Adipose tissue (tissue), 3 donors: ENCODE results near the gene ENTPD8. TPM values are rescaled to one million over a fixed set of nuclear protein-coding genes. Genes with fewer than 3 reads are reported as not detected.
"Not testable (repeated sequence)": the region's sequence is repeated elsewhere in the genome, so short reads cannot be mapped to it uniquely, and the experiment has no call there.

Experiments
- H3K27ac ChIP-seq: one replicate; pipeline ENCODE4 v1.5.1; 2013; ENCODE audit warnings: low read depth, low read length
- WGBS, 3 donors: extraction: QIAGEN DNeasy Blood & Tissue Kit; methylation state at CpG; one replicate each; pipeline ENCODE4 v1.1.7; 2013; 5-methylcytosine and 5-hydroxymethylcytosine counted together
- polyA plus RNA-seq, 3 donors: library from polyadenylated mRNA; stranded (reverse); fragments of 200-250 nt; gene quantifications; one replicate each; pipeline ENCODE4 v1.2.3, GENCODE V29; 2013
- donor health status: healthy with polysubstance abuse.
- donor health status: Bipolar disorder and iron deficiency.
- donor health status: healthy.

Gene ENTPD8
- polyA plus RNA-seq, 3 donors = 0.66 to 1.1 TPM; not detected in 1

GRCh38 chr9:137393176-137394150 is 47.7 kb downstream of the ENTPD8 start:
- WGBS, 3 donors = 90 to 97% (median 94%) methylated on average over 27 to 28 of the region's 28 CpGs
- no peak overlapping the region for H3K27ac ChIP-seq

- WGBS, 3 donors = 97 to 98% (median 97%) methylated on average over 22 to 23 of the region's 23 CpGs
- no peak overlapping the region for H3K27ac ChIP-seq
These were observed 48.7 kb downstream of the ENTPD8 start for GRCh38 chr9:137392232-137393007.

DNA sequence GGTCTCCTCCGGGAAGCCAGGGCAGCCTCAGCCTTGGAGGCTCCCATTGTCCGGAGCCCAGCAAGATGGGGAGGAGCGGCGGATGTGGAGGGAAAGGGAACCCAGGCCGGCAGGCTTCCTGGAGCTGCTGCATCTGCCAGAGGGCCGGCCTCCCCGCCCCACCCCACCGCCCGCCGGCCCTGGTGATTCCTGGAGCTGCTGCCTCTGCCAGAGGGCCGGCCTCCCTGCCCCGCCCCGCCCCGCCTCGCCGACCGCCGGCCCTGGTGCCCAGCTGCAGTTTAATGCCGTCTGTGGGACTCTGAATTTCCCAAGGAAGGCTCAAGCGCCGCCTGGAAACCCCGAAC is 49.8 kb downstream of the ENTPD8 start:
- no peak overlapping the region for H3K27ac ChIP-seq
- WGBS, 3 donors = 64 to 73% (median 73%) methylated on average over 20 to 22 of the region's 22 CpGs

DNA sequence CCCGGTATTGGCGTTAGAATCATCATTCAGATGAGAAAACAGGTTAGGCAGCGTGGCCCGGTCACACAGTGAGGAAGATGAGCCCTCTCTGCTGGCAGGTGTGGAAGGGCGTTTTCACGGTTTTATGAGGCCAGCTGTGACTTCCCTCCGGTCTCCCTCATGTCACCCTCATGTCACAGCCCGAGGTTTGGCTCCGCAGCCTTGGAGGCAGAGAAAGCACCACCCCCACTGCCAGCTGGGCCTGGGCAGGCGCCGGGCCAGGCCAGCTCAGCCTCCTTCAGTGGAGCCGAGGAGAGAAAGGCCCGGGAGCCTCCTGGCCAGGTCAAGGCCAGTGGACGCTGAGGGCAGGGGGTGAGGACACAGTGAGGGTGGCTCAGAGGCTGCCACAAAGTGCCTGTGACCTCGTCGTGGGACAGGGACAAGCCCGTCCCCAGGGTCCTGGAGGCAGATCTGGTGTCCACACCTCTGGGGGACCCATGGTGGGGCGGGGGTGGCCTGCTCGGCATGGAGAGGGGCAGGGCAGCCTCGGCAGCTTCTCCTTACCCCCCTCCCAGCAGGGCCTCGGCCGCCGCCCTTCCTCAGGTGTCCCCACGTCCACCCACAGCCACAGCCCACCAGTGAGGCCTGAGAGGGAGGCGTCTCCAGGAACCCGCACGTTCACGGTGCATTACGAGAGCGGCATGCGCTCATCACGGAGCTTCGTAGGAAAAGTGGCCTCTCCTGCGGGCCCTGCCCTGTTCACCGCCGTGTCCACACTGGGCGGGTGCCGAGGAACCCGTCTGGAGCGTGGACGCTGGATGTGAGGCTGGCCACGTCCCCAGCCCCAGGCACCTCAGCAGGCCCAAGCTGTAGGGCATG is 50.4 kb downstream of the ENTPD8 start:
- WGBS, 3 donors = 66 to 77% (median 74%) methylated on average over 36 to 42 of the region's 42 CpGs
- no peak overlapping the region for H3K27ac ChIP-seq

GRCh38 chr9:137389428-137389746 is 51.8 kb downstream of the ENTPD8 start:
- 92 to 96% (median 93%) methylated on average over 13 of the region's 13 CpGs for WGBS, 3 donors
- no peak overlapping the region for H3K27ac ChIP-seq

GRCh38 chr9:137388589-137389427 is 52.3 kb downstream of the ENTPD8 start:
- WGBS, 3 donors = 87 to 90% (median 90%) methylated on average over 45 to 47 of the region's 47 CpGs
- no peak overlapping the region for H3K27ac ChIP-seq

- 71 to 79% (median 77%) methylated on average over 26 of the region's 26 CpGs for WGBS, 3 donors
- H3K27ac ChIP-seq = no peak overlapping the region
These were observed 53.1 kb downstream of the ENTPD8 start for GRCh38 chr9:137387891-137388560.

GRCh38 chr9:137387114-137387890 is 53.9 kb downstream of the ENTPD8 start:
- WGBS, 3 donors = 47 to 78% (median 53%) methylated on average over 32 to 34 of the region's 34 CpGs
- no peak overlapping the region for H3K27ac ChIP-seq

GRCh38 chr9:137386507-137387113 is 54.5 kb downstream of the ENTPD8 start:
- WGBS, 3 donors = 74 to 85% (median 78%) methylated on average over 12 of the region's 12 CpGs

DNA sequence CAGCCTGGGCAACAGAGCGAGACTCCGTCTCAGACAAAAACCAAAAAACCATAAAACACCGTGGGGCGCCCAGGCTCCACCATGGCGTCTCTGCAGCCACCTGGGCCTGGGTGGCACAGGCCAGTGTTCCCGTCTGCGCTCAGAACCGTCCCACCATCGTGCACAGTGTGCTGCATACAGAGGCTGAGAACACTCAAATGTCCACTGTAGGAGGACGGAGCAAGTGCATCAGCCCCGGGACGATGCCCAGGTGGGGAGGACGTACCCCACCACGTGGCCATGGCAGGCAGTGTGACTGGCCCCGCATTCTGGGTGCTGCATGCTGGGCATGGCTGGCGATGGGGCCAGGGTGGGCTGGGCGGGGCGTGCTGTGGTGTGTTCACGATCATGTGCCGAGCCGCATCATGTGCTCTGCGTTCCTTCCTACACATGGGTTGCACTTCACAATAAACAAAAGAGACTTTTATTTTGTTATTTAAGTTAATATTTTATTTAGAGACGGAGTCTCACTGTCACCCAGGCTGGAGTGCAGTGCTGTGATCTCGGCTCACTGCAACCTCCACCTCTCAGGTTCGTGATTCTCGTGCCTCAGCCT is 56.0 kb downstream of the ENTPD8 start:
- 92 to 95% (median 94%) methylated on average over 26 of the region's 26 CpGs for WGBS, 3 donors
- H3K27ac ChIP-seq = no peak overlapping the region

More at GRCh38 chr9:137386507-137387113, 54.5 kb downstream of the ENTPD8 start:
- H3K27ac ChIP-seq = not testable (repeated sequence)

Other genes starting within 250 kb of the ENTPD8 start
- 10 to 100 TPM in 1 of 3 donors, 1 to 10 TPM in 2; 4.3 to 67.8 (median 4.5) TPM for gene TPRN, start 240.6 kb downstream of the ENTPD8 start, polyA plus RNA-seq
- 10 to 100 TPM; 16.8 to 23.5 (median 22.8) TPM for gene TMEM203, start 235.7 kb downstream of the ENTPD8 start, polyA plus RNA-seq
- 1 to 10 TPM; 4.9 to 8.4 (median 8.2) TPM for gene NDOR1, start 235.7 kb downstream of the ENTPD8 start, polyA plus RNA-seq
- 1 to 10 TPM; 2.8 to 4.0 (median 3.5) TPM for gene RNF208, start 219.1 kb downstream of the ENTPD8 start, polyA plus RNA-seq
- under 1 TPM in 2 of 3 donors, not detected in 1; 0.20 to 0.88 TPM for gene CYSRT1, start 216.2 kb downstream of the ENTPD8 start, polyA plus RNA-seq
- under 1 TPM in 1 of 3 donors, not detected in 2; 0.18 TPM for gene RNF224, start 213.9 kb downstream of the ENTPD8 start, polyA plus RNA-seq
- gene SLC34A3, start 210.5 kb downstream of the ENTPD8 start, polyA plus RNA-seq = under 1 TPM in 2 of 3 donors, not detected in 1; 0.04 to 0.06 TPM
- gene TUBB4B, start 200.1 kb downstream of the ENTPD8 start, polyA plus RNA-seq = 100 to 1,000 TPM in 2 of 3 donors, 10 to 100 TPM in 1; 88.8 to 317 (median 145) TPM
- under 1 TPM in 1 of 3 donors, not detected in 2; 0.16 TPM for gene STPG3, start 190.1 kb downstream of the ENTPD8 start, polyA plus RNA-seq
- gene NELFB, start 186.0 kb downstream of the ENTPD8 start, polyA plus RNA-seq = 10 to 100 TPM; 36.1 to 38.9 (median 37.9) TPM
- gene TOR4A, start 163.6 kb downstream of the ENTPD8 start, polyA plus RNA-seq = 1 to 10 TPM; 2.1 to 5.8 (median 5.5) TPM
- gene NRARP, start 139.1 kb downstream of the ENTPD8 start, polyA plus RNA-seq = 1 to 10 TPM; 2.3 to 5.9 (median 3.8) TPM
- gene EXD3, start 18.2 kb downstream of the ENTPD8 start, polyA plus RNA-seq = 10 to 100 TPM in 2 of 3 donors, 1 to 10 TPM in 1; 7.6 to 38.5 (median 14.0) TPM
- 1 to 10 TPM; 2.0 to 6.8 (median 3.1) TPM for gene NOXA1, start 18.0 kb downstream of the ENTPD8 start, polyA plus RNA-seq
- gene NSMF, start 18.0 kb upstream of the ENTPD8 start, polyA plus RNA-seq = 10 to 100 TPM; 38.2 to 39.5 (median 39.4) TPM
- gene PNPLA7, start 109.0 kb upstream of the ENTPD8 start, polyA plus RNA-seq = 10 to 100 TPM in 2 of 3 donors, 1 to 10 TPM in 1; 6.8 to 23.4 (median 22.3) TPM
- 100 to 1,000 TPM in 1 of 3 donors, 10 to 100 TPM in 2; 37.2 to 155 (median 68.7) TPM for gene MRPL41, start 110.5 kb upstream of the ENTPD8 start, polyA plus RNA-seq
- 10 to 100 TPM; 12.8 to 33.4 (median 19.2) TPM for gene DPH7, start 137.6 kb upstream of the ENTPD8 start, polyA plus RNA-seq
- 10 to 100 TPM in 2 of 3 donors, 1 to 10 TPM in 1; 7.6 to 13.7 (median 12.9) TPM for gene ZMYND19, start 149.2 kb upstream of the ENTPD8 start, polyA plus RNA-seq
- gene ARRDC1, start 164.3 kb upstream of the ENTPD8 start, polyA plus RNA-seq = 10 to 100 TPM; 37.1 to 87.6 (median 39.7) TPM
- 10 to 100 TPM; 19.7 to 42.1 (median 40.3) TPM for gene EHMT1, start 177.6 kb upstream of the ENTPD8 start, polyA plus RNA-seq